GM18507 (cell line): ENCODE measurements around the gene IQCM.
"Not testable (repeated sequence)": the region's sequence is repeated elsewhere in the genome, so short reads cannot be mapped to it uniquely, and the experiment has no call there.

ENCODE experiments used
- DNase-seq: peaks from one replicate; pipeline ENCODE4 v3.0.0; 2011; ENCODE audit warnings: low read depth; ENCODE audit not compliant: insufficient read length; ENCODE audit errors: extremely low spot score
- FAIRE-seq: peaks from 2 replicates; lab custom pipeline; 2011; peaks lifted over from hg19 to GRCh38; lab: Jason Lieb, UNC

IQCM gene

GRCh38 chr4:149353241-149353640 lies 462.4 kb downstream of the IQCM start:
- DNase-seq, result no peak
- no peak for FAIRE-seq

GRCh38 chr4:149349541-149349940 lies 466.1 kb downstream of the IQCM start:
- FAIRE-seq (no peak), DNase-seq (no peak)

DNA sequence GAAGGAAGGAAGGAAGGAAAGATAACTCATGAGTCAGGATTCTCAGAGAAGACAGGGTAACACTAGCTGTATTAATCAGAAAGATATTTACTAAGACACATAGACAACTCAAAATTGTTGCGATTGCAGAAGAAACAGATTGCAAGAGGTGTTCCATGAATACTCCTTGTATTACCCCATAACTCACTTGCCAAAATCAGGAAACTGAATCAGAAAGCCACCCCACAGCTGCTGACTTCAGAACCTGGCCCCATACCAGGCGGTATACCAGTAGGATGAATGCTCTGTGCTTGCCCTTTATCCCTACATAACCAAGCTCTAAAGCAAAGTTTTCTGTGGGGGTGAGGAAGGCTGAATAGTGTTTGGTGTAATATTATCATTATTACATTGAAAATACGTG lies 468.5 kb downstream of the IQCM start:
- no peak for FAIRE-seq

DNA sequence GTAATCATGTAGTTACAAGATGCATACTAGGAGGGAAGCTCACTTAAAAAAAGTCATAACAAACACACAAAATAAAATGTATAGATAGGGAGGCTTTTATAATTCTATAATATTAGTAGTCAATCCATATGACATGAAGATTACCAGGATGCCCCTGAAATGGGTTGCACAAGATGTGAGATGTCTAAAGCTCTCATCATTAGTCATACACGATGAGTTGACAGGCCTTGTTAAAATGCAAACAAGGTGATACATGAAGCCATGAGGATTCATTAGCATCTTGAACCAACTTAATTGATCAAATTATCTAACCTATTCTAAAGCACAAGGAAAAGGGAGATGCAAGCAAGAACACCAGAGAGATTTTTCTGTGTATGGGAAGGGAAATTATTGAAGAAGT lies 470.2 kb downstream of the IQCM start:
- FAIRE-seq, result no peak
- DNase-seq, result no peak

More for the DNA sequence above, 468.5 kb downstream of the IQCM start:
- DNase-seq, result no peak

- FAIRE-seq (no peak), DNase-seq (no peak)
Observed at GRCh38 chr4:149344436-149344835, 471.2 kb downstream of the IQCM start.

DNA sequence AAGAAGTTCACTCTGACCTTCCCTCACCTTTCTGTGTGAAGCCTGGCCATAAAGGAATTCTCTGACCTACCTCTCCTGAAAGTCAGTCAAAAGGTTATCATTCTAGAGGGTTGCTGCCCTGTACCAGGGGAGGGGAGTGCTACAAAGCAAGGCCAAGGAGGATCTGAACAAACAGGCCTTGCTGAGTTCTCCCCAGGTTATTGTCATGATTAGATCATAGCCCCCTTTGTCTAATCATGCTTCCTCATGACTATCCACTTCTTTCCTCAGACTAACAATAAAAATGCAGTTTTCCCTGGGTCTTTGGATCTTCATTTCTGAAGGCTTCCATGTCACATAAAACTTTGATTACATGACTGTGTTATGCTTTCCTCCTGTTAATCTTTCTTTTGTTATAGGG lies 472.0 kb downstream of the IQCM start:
- DNase-seq (no peak), FAIRE-seq (no peak)

DNA sequence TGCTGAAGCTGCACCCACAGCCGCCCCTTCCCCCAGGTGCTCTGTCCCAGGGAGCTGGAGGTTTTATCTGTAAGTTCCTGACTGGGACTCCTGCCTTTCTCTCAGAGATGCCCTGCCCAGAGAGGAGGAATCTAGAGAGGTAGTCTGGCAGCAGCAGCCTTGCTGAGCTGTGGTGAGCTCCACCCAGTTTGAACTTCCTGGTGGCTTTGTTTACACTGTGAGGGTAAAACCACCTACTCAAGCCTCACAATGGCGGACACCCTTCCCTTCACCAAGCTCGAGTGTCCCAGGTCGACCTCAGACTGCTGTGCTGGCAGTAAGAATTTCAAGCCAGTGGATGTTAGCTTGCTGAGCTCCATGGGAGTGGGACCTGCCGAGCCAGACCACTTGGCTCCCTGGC lies 474.5 kb downstream of the IQCM start:
- DNase-seq, result not testable (repeated sequence)

GRCh38 chr4:149328161-149328560 lies 487.5 kb downstream of the IQCM start:
- FAIRE-seq (no peak), DNase-seq (no peak)

More for the DNA sequence above, 474.5 kb downstream of the IQCM start:
- not testable (repeated sequence) for FAIRE-seq

DNA sequence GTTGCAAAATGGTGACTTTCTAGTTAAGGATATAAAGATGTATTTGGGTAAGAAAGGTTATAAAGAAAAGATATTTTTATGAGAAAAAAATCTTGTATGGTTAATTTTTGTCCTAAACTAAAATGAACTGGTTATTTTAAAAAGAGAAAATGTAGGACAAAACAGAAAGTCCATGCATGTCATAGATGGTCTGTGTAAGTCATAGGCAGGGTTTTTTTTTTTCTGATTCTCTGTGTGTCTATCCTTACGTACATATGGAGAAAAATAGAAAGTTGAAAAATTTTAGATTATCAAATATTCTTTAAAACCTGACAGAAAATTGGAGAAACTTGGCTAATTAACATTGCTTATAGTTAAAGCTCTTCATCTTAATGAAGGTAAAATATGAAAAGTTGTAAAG lies 493.4 kb downstream of the IQCM start:
- FAIRE-seq, result no peak
- DNase-seq, result no peak

- DNase-seq (no peak), FAIRE-seq (no peak)
Observed at GRCh38 chr4:149321438-149321837, 494.2 kb downstream of the IQCM start.

DNA sequence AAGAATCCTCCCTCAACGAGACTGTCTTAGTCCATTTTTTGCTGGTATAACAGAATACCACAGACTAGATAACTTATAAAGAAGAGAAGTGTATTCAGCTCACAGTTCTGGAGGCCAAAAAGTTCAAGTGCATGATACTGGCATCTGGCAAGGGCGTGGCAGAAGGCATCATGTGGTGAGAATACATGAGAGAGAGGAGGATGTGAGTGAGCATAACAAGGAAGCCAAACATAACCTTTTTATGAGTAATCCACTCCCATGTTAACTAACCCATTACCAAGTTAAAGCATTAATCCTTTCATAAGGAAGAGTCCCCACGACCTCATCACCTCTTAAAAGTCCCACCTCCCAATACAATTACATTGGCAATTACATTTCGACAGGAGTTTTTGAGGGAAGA lies 504.6 kb downstream of the IQCM start:
- DNase-seq (no peak), FAIRE-seq (no peak)

GRCh38 chr4:149306537-149306936 lies 509.1 kb downstream of the IQCM start:
- DNase-seq (no peak), FAIRE-seq (no peak)
